Transverse colon (tissue), 4 donors: Measurements from ENCODE around the gene PAX7. TPM values are rescaled to one million over a fixed set of nuclear protein-coding genes. Genes with fewer than 3 reads are reported as not detected.

Source experiments
- DNase-seq: peaks from one replicate; pipeline ENCODE4 v3.0.0-alpha.2; 2019
- H3K27ac ChIP-seq, 4 donors: fragments of 200-600 bp; sonication (generic); 2 replicates each; pipeline ENCODE4 v1.5.1; 2016 to 2018; ENCODE audit warnings: inconsistent platforms in 4 of 4
- H3K27me3 ChIP-seq: fragments of 200-600 bp; sonication (generic); 2 replicates; pipeline ENCODE4 v1.5.1; 2017; ENCODE audit warnings: inconsistent platforms
- H3K36me3 ChIP-seq, 4 donors: fragments of 200-600 bp; sonication (generic); 2 replicates each; pipeline ENCODE4 v1.5.1; 2017 to 2019; ENCODE audit warnings: inconsistent platforms in 4 of 4
- H3K4me1 ChIP-seq, 4 donors: fragments of 200-600 bp; sonication (generic); 2 replicates each; pipeline ENCODE4 v1.5.1; 2017 to 2020; ENCODE audit warnings: inconsistent platforms in 4 of 4
- H3K4me3 ChIP-seq, 4 donors: fragments of 200-600 bp; sonication (generic); 1 replicate in 1 of 4; 2 replicates in 3 of 4; pipeline versions ENCODE4 v1.5.1 to v1.6.1; 2017 to 2019; ENCODE audit warnings: inconsistent platforms in 4 of 4
- H3K9me3 ChIP-seq, 2 donors: fragments of 200-600 bp; sonication (generic); 2 replicates each; pipeline ENCODE4 v1.5.1; 2017 to 2019; ENCODE audit warnings: inconsistent platforms in 2 of 2
- EP300 ChIP-seq: sonication (generic); formaldehyde crosslinking; IDR thresholded peaks from one replicate; pipeline ENCODE4 v1.6.1; 2017; ENCODE audit warnings: antibody characterized with exemption, low read depth
- POLR2A ChIP-seq: fragments of 450-650 bp; IDR thresholded peaks from one replicate; pipeline ENCODE4 v1.6.1; 2016; ENCODE audit warnings: antibody characterized with exemption, mild to moderate bottlenecking, moderate library complexity
- POLR2AphosphoS5 ChIP-seq, 3 donors: sonication (generic); formaldehyde crosslinking; IDR thresholded peaks; one replicate each; pipeline ENCODE4 v1.6.1; 2016; ENCODE audit warnings: antibody characterized with exemption in 3 of 3
- WGBS, 2 donors: methylation state at CpG; one replicate each; pipeline ENCODE4 v1.1.5; 2018; ENCODE audit warnings: low coverage in 1 of 2; 5-methylcytosine and 5-hydroxymethylcytosine counted together
- in situ Hi-C, 4 donors: fragments of 200-750 bp; cut with MboI; loops; one replicate each; pipeline versions ENCODE4 v1.15.0 to v1.15.1; 2017; ENCODE audit warnings: low sequenced_read_pairs in 3 of 4, low pct_ligation_motif_present in 1 of 4, low pct_unique_long_range_greater_than_20kb in 1 of 4
- intact Hi-C: fragments of 100-400 bp; cut with DNase I; formaldehyde crosslinking; loops from one replicate; pipeline ENCODE4 v1.15.1; 2023; ENCODE audit warnings: low total_unique reads
- total RNA-seq, 4 donors: library from RNA; depleted of rRNA; stranded (reverse); fragments of >200 nt; gene quantifications; one replicate each; pipeline ENCODE4 v1.1.0, GENCODE V29; 2016
- TF ChIP-seq, protein P1 (sequence below), 5 experiments: fragments of 200-600 bp in 3 of 5; fragments of 450-650 bp in 2 of 5; sonication (generic) in 3 of 5; IDR thresholded peaks; 1 replicate in 2 of 5; 2 replicates in 3 of 5; pipeline ENCODE4 v1.5.1; 2016 to 2017; ENCODE audit warnings: antibody characterized with exemption in 5 of 5, inconsistent platforms in 3 of 5, mild to moderate bottlenecking in 2 of 5, moderate library complexity in 1 of 5

PAX7 gene
- total RNA-seq, 4 donors from 2014 or later: not detected

GRCh38 chr1:18642278-18643095 is 11.8 kb downstream of the PAX7 start:
- Histone ChIP-seq H3K36me3 (no peaks in the 10 kb centered on the region), H3K4me3 (no peak overlapping the region), H3K9me3 (no peaks in the 10 kb centered on the region), H3K4me1 (peaks cover 0 to 26% (median 9%) of the 10 kb centered on the region in 4 donors), H3K27ac (no peak overlapping the region), H3K27me3 (peaks cover 100% of the 10 kb centered on the region)
- intact Hi-C loops: no loop called here
- in situ Hi-C loops: no loop called here
- TF ChIP-seq, protein P1, sequence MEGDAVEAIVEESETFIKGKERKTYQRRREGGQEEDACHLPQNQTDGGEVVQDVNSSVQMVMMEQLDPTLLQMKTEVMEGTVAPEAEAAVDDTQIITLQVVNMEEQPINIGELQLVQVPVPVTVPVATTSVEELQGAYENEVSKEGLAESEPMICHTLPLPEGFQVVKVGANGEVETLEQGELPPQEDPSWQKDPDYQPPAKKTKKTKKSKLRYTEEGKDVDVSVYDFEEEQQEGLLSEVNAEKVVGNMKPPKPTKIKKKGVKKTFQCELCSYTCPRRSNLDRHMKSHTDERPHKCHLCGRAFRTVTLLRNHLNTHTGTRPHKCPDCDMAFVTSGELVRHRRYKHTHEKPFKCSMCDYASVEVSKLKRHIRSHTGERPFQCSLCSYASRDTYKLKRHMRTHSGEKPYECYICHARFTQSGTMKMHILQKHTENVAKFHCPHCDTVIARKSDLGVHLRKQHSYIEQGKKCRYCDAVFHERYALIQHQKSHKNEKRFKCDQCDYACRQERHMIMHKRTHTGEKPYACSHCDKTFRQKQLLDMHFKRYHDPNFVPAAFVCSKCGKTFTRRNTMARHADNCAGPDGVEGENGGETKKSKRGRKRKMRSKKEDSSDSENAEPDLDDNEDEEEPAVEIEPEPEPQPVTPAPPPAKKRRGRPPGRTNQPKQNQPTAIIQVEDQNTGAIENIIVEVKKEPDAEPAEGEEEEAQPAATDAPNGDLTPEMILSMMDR (IDR thresholded peaks at IDR 0.05): no peak
- no peak for TF ChIP-seq POLR2AphosphoS5 (IDR thresholded peaks at IDR 0.05)
- TF ChIP-seq POLR2A: no peak
- no peak for TF ChIP-seq EP300
- DNase-seq: no peak
- WGBS, 2 donors: 0 to 3% methylated on average over 4 to 22 of the region's 22 CpGs

DNA sequence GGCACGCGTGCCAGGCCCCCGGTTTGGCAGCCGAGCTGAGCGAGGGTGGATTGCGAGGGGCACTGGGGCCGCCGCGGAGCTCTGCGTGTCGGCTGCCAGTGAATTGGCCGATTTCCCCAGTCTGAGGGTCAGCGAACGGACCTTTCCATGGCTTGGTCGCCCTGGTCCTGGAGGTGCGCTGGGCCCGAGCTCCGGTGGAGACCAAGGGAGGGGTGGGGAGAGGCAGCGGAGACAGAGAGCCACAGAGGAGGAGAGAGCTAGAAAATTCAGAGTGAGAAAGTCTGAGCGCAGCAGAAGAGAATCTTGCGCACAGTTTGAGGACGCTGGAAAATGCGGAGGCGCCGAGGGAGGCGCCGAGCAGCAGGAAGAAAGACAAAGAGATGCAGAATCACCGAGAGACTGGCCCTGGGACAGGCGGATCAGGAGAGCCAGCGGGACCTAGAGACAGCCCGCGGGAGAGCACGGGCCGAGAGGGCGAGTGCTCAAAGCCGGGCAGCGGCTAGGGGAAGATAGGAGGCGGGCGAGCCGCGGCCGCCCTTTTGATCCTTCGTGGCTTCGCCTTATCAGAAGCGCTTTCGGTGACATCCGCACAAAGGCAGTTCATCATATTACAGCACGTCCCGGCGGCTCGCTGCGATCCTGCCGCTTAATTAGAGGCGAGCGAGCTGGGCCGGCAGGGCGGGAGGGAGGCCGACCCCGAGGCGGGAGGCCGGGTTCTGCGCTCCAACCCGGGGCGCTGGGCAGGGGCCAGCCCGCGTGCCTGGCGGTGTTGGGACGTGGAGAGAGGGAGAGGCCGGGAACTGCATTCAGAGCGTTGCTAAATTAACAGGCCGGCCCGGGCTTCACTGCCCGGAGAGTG is 12.7 kb downstream of the PAX7 start:
- no peaks in the 10 kb centered on the region for H3K36me3 ChIP-seq
- in situ Hi-C loops: no loop called here
- H3K4me3 ChIP-seq: no peak overlapping the region
- H3K27me3 ChIP-seq: peaks cover 100% of the 10 kb centered on the region
- TF ChIP-seq, protein P1 (IDR thresholded peaks at IDR 0.05): no peak
- TF ChIP-seq EP300 (no peak), POLR2A (no peak), POLR2AphosphoS5 (IDR thresholded peaks at IDR 0.05) (no peak)
- DNase-seq: no peak
- WGBS, 2 donors: 3 to 4% methylated on average over 12 to 73 of the region's 73 CpGs
- H3K9me3 ChIP-seq: no peaks in the 10 kb centered on the region
- intact Hi-C loops: no loop called here
- H3K27ac ChIP-seq: no peak overlapping the region
- peaks cover 0 to 26% (median 9%) of the 10 kb centered on the region in 4 donors for H3K4me1 ChIP-seq

DNA sequence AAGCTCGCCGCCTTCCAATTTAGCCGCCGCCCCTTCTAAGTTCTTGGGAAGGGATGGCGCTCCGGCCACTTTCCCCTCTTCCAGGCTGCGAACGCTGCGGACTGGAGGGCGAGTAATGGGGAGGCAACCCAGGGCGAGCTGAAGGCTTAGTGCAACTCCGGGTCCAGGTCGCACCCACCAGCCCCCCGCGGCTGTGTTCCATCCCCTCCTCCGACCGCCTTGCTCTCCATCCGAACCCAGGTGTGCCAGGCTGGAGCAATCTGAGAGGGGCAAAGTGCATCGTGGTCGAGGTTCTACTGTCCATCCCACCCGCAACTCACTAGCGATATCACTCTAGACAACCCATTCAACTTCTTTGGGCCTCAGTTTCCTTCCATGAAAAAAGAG is 13.4 kb downstream of the PAX7 start:
- no peak for DNase-seq
- Histone ChIP-seq H3K27ac (no peak overlapping the region), H3K9me3 (no peaks in the 10 kb centered on the region), H3K27me3 (peaks cover 100% of the 10 kb centered on the region), H3K4me3 (no peak overlapping the region), H3K36me3 (no peaks in the 10 kb centered on the region), H3K4me1 (peaks cover 0 to 26% (median 9%) of the 10 kb centered on the region in 4 donors)
- WGBS, 2 donors: 4 to 9% methylated on average over 4 to 18 of the region's 22 CpGs
- TF ChIP-seq POLR2AphosphoS5 (IDR thresholded peaks at IDR 0.05): no peak
- no peak for TF ChIP-seq POLR2A
- no peak for TF ChIP-seq EP300
- TF ChIP-seq, protein P1 (IDR thresholded peaks at IDR 0.05): no peak
- intact Hi-C loops: no loop called here
- in situ Hi-C loops: no loop called here

DNA sequence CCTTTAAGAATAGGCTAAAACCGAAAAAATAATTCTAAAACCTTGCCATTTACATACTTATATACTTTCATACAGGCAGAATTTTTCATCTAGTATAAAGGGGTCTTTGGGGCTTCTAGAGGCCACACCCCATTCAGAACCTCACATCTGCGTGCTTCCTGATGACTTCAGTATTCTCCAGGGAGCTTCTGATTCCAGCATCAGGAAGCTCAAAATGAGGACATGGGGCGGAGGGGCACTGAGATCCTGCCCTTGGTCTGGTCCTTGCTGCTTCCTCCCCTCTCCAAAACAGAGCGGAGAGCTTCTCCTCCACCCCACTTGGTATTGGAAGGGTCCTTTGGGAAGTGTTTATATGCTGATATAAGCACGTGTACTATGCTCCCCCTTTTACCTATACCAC is 13.8 kb downstream of the PAX7 start:
- in situ Hi-C loops: no loop called here
- H3K36me3 ChIP-seq: no peaks in the 10 kb centered on the region
- no peaks in the 10 kb centered on the region for H3K9me3 ChIP-seq
- no peak overlapping the region for H3K4me3 ChIP-seq
- no peak for DNase-seq
- intact Hi-C loops: no loop called here
- no peak for TF ChIP-seq EP300
- TF ChIP-seq POLR2AphosphoS5 (IDR thresholded peaks at IDR 0.05): no peak
- TF ChIP-seq, protein P1 (IDR thresholded peaks at IDR 0.05): no peak
- no peak for TF ChIP-seq POLR2A
- peaks cover 0 to 26% (median 9%) of the 10 kb centered on the region in 4 donors for H3K4me1 ChIP-seq
- WGBS, 2 donors: 0 to 5% methylated on average over 2 to 5 of the region's 5 CpGs
- H3K27me3 ChIP-seq: peaks cover 100% of the 10 kb centered on the region
- H3K27ac ChIP-seq: no peak overlapping the region
